ENCODE data around the gene RPGRIP1L.

DNA sequence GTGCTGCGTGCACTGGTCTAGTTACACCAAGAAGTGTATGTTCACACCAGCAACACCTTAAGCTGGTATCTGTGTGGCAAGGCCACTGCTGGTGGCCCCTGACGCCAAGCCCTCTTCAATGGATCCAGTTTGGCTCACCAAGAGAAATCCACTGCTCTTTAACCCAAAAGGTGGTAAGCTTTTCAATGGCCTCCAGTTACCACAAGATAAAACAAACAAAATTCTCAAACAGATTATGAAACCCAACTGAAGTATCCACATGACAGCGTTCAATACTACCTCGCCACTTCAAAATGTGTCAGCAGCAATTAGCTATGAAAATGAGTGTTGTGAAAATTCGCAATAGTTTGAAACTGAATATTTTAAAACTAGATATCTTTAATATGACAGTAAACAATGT is 104.1 kb downstream of the RPGRIP1L start:
- TF ChIP-seq, protein P1, sequence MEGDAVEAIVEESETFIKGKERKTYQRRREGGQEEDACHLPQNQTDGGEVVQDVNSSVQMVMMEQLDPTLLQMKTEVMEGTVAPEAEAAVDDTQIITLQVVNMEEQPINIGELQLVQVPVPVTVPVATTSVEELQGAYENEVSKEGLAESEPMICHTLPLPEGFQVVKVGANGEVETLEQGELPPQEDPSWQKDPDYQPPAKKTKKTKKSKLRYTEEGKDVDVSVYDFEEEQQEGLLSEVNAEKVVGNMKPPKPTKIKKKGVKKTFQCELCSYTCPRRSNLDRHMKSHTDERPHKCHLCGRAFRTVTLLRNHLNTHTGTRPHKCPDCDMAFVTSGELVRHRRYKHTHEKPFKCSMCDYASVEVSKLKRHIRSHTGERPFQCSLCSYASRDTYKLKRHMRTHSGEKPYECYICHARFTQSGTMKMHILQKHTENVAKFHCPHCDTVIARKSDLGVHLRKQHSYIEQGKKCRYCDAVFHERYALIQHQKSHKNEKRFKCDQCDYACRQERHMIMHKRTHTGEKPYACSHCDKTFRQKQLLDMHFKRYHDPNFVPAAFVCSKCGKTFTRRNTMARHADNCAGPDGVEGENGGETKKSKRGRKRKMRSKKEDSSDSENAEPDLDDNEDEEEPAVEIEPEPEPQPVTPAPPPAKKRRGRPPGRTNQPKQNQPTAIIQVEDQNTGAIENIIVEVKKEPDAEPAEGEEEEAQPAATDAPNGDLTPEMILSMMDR (IDR thresholded peaks at IDR 0.05) = no peak
- TF ChIP-seq POLR2A (IDR thresholded peaks at IDR 0.05) (no peak), POLR2AphosphoS5 (IDR thresholded peaks at IDR 0.05) (no peak)

All from prostate gland (tissue), 2 donors.